Activated naive CD8-positive, alpha-beta T cell treated with anti-CD3 and anti-CD28 coated beads for 36 hours (primary cell): Measurements from ENCODE around the gene SF3B6. TPM values are rescaled to one million over a fixed set of nuclear protein-coding genes. Genes with fewer than 3 reads are reported as not detected.

Experiments
- DNase-seq: peaks from one replicate; pipeline ENCODE4 v3.0.0; 2021
- H3K27ac Mint-ChIP-seq: one replicate; pipeline ENCODE4 v1.8.0; 2022; ENCODE audit warnings: mild to moderate bottlenecking, moderate library complexity, mixed read lengths
- H3K27me3 Mint-ChIP-seq: one replicate; pipeline ENCODE4 v1.8.0; 2022; ENCODE audit warnings: mild to moderate bottlenecking, mixed read lengths
- H3K36me3 Mint-ChIP-seq: one replicate; pipeline ENCODE4 v1.8.0; 2021; ENCODE audit warnings: mild to moderate bottlenecking, mixed read lengths
- H3K4me1 Mint-ChIP-seq: one replicate; pipeline ENCODE4 v1.8.0; 2021; ENCODE audit warnings: mixed read lengths
- H3K4me3 Mint-ChIP-seq: one replicate; pipeline ENCODE4 v1.8.0; 2022; ENCODE audit warnings: mild to moderate bottlenecking, moderate library complexity, mixed read lengths
- H3K9me3 Mint-ChIP-seq: one replicate; pipeline ENCODE4 v1.8.0; 2022; ENCODE audit warnings: mixed read lengths
- total RNA-seq, 2 experiments: library from RNA; stranded (reverse); gene quantifications; one replicate each; pipeline ENCODE4 v1.2.3, GENCODE V29; 2021

Gene SF3B6
- total RNA-seq, 2 experiments from 2014 or later: 159 to 165 TPM

- H3K9me3 Mint-ChIP-seq: no peaks in the 10 kb centered on the region
- no peak overlapping the region for H3K27ac Mint-ChIP-seq
- DNase-seq: no peak
- H3K36me3 Mint-ChIP-seq: peaks cover 17% of the 10 kb centered on the region
- H3K4me1 Mint-ChIP-seq: peaks cover 6% of the 10 kb centered on the region
- H3K27me3 Mint-ChIP-seq: no peaks in the 10 kb centered on the region
- H3K4me3 Mint-ChIP-seq: no peak overlapping the region
These were observed 53.7 kb downstream of the SF3B6 start for GRCh38 chr2:24022324-24022974.

GRCh38 chr2:24021122-24021998 lies 54.8 kb downstream of the SF3B6 start:
- peak; percentile 25 for DNase-seq
- Mint-ChIP-seq H3K4me1 (peaks cover 2% of the 10 kb centered on the region), H3K4me3 (no peak overlapping the region), H3K9me3 (no peaks in the 10 kb centered on the region), H3K27me3 (no peaks in the 10 kb centered on the region), H3K36me3 (peaks cover 16% of the 10 kb centered on the region), H3K27ac (no peak overlapping the region)

GRCh38 chr2:24020244-24020643 lies 55.9 kb downstream of the SF3B6 start:
- no peak overlapping the region for H3K27ac Mint-ChIP-seq
- no peaks in the 10 kb centered on the region for H3K4me1 Mint-ChIP-seq
- H3K36me3 Mint-ChIP-seq: peaks cover 16% of the 10 kb centered on the region
- no peak for DNase-seq
- H3K4me3 Mint-ChIP-seq: no peak overlapping the region
- no peaks in the 10 kb centered on the region for H3K27me3 Mint-ChIP-seq
- H3K9me3 Mint-ChIP-seq: no peaks in the 10 kb centered on the region

GRCh38 chr2:24019729-24020128 lies 56.4 kb downstream of the SF3B6 start:
- DNase-seq: no peak
- Mint-ChIP-seq H3K36me3 (peaks cover 14% of the 10 kb centered on the region), H3K27ac (no peak overlapping the region), H3K4me3 (no peak overlapping the region), H3K4me1 (no peaks in the 10 kb centered on the region), H3K9me3 (no peaks in the 10 kb centered on the region), H3K27me3 (no peaks in the 10 kb centered on the region)

- Mint-ChIP-seq H3K9me3 (no peaks in the 10 kb centered on the region), H3K27me3 (peaks cover 3% of the 10 kb centered on the region), H3K4me3 (no peak overlapping the region), H3K36me3 (peaks cover 10% of the 10 kb centered on the region), H3K27ac (no peak overlapping the region), H3K4me1 (no peaks in the 10 kb centered on the region)
- no peak for DNase-seq
These were observed 57.9 kb downstream of the SF3B6 start for GRCh38 chr2:24018241-24018640.

- Mint-ChIP-seq H3K9me3 (no peaks in the 10 kb centered on the region), H3K27ac (no peak overlapping the region), H3K27me3 (peaks cover 8% of the 10 kb centered on the region), H3K4me3 (no peak overlapping the region), H3K36me3 (peaks cover 6% of the 10 kb centered on the region), H3K4me1 (no peaks in the 10 kb centered on the region)
- no peak for DNase-seq
These were observed 58.4 kb downstream of the SF3B6 start for GRCh38 chr2:24017711-24018110.

Other genes starting within 250 kb of the SF3B6 start
- 10 to 100 TPM; 11.9 to 12.3 TPM for gene ATAD2B, start 149.2 kb downstream of the SF3B6 start, total RNA-seq
- gene UBXN2A, start 135.9 kb downstream of the SF3B6 start, total RNA-seq: 10 to 100 TPM; 12.4 to 12.6 TPM
- gene MFSD2B, start 66.2 kb downstream of the SF3B6 start, total RNA-seq: under 1 TPM; 0.36 to 0.37 TPM
- 10 to 100 TPM; 20.9 to 22.2 TPM for gene WDCP, start 28.9 kb downstream of the SF3B6 start, total RNA-seq
- 1 to 10 TPM in 1 of 2 experiments, under 1 TPM in 1; 0.99 to 1.0 TPM for gene FKBP1B, start 26.6 kb downstream of the SF3B6 start, total RNA-seq
- 1 to 10 TPM; 1.8 to 2.3 TPM for gene TP53I3, start 8.5 kb upstream of the SF3B6 start, total RNA-seq
- gene PFN4, start 47.0 kb upstream of the SF3B6 start, total RNA-seq: under 1 TPM in 1 of 2 experiments, not detected in 1; 0.26 TPM
- 1 to 10 TPM; 4.1 to 4.6 TPM for gene FAM228B, start 47.1 kb upstream of the SF3B6 start, total RNA-seq
- gene FAM228A, start 98.7 kb upstream of the SF3B6 start, total RNA-seq: not detected